HG03196 (cell line): Measurements from ENCODE around the gene NET1.
"Not testable (repeated sequence)": the region's sequence is repeated elsewhere in the genome, so short reads cannot be mapped to it uniquely, and the experiment has no call there.

ENCODE experiments used
- ATAC-seq: cut with Tn5 transposase; IDR thresholded peaks from one replicate; pipeline ENCODE4 v1.9.1; 2021; ENCODE audit not compliant: unreplicated experiment

Gene NET1

DNA sequence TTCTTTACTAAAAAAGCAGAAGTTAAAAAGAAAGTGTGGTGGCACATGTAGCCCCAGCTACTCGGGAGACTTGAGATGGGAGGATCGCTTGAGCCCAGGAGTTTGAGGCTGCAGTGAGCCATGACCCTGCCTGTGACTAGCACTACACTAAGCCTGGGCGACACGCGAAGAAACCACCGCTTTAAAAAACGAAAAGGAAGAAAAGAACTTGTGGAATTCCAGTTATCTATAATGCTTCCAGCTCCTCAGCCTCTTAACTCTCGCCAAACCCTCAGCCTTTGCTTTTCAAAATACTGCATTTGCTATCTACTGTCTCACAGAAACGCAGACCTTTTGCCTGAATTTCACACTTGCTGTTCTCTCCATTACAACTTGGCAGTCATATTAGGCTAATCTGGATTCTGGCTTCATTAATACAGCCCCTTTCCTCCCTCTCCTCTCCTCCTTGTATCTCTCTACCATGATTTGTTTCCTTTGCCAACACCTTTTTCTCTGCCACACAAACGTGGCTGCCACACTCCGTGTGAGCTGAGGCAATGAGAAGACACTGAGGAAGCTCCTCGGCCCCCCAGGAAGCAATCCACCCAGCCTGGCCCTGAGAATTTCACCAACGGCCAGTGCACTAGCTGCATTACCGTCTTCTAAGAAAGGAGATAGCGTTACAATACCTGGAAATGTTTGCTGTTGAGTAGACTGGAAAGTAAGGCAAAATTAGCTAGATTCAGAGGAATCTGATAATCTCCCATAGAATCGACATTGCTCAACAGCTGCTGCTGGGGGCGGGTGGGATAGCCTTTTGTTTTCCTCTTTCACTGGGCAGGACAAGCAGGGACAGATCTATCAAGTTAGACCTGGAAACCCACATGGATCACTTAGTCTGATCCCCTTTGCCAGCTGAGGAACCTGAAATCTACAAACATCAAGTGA, 49.8 kb downstream of the NET1 start:
- no peak for ATAC-seq

DNA sequence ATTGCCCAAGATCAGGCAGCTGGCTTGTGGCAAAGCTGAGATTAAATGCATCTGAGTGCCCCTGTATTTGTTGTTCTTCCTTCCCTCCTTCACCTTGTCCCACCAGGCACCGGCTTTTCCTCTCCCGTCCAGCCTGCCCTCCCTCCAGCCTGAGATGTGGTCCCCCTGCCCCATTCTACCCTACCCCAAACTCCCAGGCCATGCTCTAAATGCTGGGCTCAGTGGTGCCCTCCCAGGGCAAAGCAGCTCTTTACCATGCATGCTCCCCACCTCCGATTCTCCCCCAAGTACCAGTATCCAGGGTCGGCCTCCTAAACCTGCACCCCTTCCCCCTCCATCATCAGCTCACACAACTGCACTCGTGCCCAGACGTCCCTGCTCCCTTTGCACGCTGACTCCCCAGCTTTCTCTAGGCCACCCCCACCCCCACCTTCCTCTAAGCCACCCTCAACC, 50.5 kb downstream of the NET1 start:
- no peak for ATAC-seq

DNA sequence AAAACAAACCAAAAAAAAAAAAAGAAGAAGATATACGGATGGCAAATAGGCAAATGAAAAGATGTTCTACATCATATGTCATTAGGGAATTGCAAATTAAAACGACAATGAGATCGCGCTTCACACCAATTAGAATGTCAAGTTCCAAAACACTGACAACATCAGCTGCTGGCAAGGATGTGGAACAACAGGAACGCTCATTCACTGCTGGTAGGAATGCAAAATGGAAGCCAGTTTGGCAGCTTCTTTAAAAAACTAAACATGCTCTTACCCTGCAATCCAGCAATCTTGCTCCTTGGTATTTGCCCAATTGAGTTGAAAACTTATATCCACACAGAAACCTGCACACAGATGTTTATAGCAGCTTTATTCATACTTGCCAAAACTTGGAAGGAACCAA, 52.2 kb downstream of the NET1 start:
- no peak for ATAC-seq

DNA sequence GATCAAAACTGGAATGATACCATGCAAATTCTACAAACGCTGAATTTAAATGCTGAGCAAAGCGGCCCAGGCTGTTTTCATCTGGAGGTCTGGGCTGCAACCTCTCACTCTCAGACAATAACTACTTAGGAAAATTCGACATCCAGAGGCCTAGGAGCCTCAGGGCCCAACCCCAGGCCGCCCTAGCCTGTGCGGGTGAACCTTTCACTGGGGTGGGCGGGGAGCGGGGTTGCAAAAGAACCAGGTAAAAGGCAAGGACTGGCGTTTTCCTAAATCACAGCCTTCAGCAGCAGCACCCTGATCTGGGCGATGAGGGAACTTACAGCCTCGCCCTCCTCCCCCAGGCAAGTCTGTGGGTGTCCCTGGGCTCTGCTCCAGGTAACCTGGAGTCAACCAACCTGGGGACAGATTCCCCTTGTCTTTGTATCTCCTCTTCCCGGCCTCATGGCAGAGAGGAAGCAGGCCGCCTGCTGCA, 53.7 kb downstream of the NET1 start:
- ATAC-seq = no peak

DNA sequence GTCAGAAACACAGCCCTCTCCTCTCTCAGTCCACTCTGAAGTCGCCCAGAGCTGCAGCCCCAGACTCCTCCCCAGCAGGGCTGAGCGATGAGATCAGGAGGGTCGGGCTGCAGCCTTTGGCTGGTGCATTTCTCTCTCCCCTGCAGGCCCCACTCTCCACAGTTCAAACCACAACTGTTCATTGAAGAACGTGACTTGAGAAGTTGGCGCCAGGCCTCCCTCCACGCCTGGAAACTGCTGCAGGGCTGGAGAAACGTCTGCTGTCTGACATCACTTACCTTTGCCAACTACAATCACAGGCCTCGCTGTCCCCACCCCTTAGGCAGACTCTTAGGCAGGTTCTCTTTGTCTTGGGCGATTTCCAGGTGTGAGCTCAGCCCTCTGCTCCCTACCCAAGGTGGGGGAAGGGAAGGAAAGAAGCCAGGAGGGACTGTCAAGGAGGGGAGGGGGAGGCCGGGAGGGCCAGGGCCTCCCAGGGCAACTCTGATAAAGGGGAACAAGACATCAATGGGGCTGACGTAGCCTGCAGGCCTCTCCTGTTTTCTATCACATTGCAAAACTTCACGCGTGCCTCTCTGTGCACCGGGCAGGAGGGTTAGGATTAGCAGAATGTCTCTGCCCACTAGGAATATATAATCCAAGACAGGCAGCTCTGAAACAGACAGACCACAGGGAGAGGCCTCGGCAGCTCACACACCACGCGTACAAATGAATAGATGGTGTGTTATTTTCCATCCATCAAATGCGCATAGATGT, 54.3 kb downstream of the NET1 start:
- ATAC-seq = no peak

DNA sequence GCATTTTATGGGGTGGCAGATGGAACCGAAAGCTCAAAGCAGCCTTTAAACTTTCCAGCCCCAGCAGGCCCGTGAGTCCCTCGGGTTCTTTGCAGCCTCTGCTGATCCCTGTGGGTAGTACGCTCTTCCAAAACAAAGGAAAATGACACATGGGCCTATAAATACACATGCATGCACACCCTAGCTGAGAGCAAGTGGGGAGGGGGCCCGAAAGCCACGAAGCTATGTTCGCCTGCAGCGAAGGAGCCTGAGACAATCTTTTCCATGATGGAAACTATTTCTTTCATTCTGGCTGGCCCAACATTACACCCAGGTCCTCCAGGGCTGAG, 54.8 kb downstream of the NET1 start:
- no peak for ATAC-seq

DNA sequence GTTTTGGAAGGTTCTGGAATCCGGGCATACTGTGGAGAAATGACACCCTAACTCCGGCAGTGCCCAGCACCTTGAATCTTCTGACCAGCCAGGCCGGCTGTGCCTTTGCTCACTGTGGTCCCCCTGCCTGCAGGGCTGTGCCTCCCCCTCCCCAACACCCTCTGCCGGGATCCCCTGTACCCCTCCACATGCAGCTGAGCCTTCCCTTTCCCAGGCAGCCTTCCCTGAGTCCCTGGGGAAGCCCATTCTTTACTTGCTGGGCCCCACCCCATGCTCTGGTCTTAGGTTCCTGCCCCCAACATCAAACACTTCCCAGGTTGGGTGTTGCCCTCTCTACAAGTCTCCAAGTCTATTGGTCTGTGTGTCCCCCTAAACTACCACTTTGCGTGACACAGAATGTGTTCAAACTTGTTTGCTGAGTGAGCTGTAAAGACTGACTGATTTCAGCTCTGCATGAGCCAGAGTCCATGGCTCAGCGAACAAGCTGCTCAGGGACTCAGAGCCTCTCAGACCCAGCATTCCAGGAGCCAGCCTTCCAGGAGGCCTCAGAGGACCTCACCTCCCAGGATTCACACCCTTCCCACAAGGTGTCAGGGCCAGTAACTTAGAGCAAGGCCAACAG, 55.4 kb downstream of the NET1 start:
- no peak for ATAC-seq

DNA sequence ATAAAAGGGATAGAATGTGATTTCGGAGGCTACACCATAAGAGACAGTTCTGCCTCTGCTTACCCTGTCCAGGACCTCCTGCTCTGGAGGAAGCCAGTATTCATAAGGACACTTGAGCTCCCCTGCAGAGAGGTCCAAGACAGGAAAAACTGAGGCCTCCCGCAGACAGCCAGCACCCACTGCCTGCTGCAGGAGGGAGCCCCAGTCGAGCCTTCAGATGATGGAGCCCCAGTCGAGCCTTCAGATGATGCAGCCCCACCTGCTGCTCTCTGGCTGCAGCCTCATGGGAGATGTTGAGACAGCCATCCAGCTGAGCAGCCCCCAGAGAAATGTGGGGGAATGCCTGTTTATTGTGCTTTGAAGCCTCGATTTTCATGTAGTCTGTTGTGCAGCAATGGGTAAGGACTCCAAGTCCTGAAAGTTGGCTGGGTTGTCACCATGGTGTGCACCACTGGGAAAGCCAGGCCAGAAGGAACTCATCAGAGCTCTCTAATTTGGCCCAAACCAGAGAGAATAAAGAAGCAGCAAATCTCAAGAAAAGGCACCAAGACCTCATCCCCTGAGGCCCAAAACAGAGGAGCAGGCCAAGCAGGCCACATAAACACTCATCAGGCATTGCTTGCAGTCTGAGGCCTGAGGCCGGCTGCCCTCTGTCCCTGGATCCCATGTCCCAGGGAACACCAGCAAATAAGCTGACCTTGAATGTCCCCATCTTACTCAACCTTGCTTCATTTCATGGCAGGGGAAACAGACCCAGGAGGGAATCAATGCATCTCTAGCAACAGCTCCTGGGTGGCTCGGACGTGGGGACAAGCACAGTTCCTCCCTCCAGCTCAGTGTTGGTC, 56.1 kb downstream of the NET1 start:
- ATAC-seq = no peak

DNA sequence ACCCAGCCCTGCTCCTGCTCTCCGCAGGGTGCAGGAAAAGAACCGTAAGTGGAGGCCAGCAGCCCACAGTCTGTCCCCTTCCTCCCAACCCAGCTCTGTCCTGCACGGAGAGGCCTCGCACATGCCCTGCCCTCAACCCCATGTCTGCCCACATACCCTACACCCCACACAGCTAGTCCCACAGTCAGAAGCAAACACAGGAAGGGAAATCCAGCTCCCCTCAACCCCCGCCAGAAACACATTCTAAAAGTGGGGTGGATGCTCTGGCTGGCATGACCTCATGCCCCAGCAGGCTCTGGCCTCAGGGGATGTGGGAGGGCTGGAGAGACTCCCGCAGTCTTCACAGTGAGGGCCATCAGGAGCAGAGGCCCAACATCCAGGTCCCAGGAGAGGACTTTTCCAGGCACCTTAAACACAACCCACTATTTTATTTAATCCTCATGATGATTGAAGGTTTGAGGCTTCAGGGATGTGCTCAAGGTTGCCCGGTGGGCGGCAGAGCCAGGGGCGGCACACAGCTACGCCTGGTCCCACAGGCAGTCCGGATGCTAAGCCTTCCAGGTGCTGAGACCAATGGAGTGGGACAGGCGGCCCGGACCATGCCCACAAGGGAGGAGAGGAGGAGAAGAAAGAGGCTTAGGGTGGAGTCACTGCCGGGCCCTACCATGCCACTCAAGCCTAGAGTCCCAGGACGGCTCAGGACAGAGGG, 57.1 kb downstream of the NET1 start:
- ATAC-seq = no peak

DNA sequence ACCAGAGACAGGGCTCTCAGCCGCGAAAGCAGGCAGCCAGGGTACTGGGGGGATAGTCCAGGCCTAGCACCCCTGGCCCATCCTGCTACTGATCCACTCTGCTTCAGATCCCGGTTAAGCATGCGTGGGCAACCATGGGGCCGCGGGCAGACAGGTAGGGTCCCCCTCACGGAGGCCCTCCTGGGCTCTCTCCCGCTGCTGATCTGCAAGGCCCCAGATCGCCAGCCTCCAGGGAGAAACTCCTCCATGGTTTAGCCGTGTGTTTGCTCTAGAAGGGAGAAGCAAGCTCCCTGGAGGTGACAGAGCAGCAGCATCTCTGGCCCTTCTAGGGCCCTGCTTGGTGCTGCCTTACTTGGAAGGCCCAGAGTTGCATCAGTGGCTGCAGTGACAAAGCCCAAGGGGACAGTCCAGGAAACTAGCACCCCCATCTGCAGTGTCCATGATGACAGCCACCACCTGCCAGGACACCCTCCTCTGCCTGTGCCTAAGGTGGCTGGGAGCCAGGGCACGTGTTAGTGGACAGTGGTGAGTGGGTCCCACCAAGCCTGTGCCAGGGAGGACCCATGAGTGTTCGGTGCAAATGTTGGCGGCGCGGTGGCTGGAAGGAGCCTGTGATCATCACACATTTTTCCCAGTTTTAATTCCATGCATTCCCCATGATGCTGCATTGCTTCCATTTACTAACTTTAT, 57.9 kb downstream of the NET1 start:
- no peak for ATAC-seq

DNA sequence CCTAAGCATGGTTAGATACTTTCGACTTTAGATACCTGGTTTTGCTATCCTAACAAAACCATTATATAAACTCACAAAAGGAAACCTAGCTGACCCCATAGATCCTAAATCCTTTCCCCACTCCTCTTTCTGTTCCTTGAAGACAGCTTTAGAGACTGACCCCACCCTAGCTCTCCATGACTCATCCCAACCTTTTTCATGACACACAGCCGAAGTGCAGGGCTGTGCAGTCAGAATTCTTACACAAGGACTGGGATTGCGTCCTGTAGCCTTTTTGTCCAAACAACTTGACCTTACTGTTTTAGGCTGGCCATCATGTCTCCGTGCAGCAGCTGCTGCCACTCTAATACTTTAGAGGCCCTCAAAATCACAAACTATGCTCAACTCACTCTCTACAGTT, 62.3 kb downstream of the NET1 start:
- not testable (repeated sequence) for ATAC-seq

DNA sequence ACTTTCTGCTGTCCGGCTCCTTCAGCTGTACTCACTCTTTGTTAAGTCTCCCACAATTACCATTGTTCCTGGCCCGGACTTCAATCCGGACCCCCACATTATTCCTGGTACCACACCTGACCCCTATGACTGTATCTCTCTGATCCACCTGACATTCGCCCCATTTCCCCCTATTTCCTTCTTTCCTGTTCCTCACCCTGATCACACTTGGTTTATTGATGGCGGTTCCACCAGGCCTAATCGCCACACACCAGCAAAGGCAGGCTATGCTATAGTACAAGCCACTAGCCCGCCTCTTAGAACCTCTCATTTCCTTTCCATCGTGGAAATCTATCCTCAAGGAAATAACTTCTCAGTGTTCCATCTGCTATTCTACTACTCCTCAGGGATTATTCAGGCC, 62.7 kb downstream of the NET1 start:
- ATAC-seq = not testable (repeated sequence)

DNA sequence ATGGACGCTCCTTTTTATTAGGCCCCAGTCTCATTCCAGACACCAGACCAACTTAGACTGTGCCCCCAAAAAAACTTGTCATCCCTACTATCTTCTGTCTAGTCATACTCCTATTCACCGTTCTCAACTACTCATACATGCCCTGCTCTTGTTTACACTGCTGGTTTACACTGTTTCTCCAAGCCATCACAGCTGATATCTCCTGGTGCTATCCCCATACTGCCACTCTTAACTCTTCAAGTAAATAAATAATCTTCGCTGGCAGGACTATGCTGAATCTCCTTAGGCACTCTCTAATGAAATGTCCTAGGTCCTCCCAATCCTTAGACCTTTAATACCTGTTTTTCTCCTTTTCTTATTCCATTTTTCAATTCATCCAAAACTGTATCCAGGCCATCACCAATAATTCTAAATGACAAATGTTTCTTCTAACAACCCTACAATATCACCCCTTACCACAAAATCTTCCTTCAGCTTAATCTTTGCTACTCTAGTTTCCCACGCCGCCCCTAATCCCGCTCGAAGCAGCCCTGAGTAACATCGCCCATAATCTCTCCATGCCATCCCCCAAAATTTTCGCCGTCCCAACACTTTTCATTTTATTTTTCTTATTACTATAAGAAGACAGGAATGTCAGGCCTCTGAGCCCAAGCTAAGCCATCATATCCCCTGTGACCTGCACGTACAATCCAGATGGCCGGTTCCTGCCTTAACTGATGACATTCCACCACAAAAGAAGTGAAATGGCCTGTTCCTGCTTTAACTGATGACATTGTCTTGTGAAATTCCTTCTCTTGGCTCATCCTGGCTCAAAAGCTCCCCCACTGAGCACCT, 63.8 kb downstream of the NET1 start:
- ATAC-seq = not testable (repeated sequence)

DNA sequence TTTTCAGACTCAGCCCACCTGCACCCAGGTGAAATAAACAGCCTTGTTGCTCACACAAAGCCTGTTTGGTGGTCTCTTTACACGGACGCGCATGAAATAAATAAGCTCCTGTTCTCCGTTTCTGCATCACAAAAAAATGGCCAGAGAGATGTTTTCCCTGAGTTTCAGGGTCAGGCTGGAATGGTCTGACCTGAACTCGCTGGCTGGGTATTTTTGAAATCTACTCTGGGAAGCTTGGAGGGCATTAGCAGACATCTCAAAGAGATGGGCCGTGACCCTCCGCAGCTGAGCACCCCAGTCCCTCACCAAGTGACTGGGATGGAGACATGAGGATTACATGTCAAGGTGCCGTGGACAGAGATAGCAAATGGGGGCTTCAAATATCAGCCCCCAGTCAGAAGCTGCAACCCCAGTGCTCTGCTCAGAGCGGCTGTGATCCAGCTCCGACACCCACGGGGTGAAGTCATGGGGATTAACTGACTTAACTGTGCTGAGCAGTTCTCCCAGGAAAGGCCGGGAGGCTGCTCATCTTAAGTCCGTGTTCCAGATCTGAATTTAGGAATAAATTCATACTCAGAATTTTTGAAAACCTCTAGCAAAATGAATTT, 64.7 kb downstream of the NET1 start:
- no peak for ATAC-seq

DNA sequence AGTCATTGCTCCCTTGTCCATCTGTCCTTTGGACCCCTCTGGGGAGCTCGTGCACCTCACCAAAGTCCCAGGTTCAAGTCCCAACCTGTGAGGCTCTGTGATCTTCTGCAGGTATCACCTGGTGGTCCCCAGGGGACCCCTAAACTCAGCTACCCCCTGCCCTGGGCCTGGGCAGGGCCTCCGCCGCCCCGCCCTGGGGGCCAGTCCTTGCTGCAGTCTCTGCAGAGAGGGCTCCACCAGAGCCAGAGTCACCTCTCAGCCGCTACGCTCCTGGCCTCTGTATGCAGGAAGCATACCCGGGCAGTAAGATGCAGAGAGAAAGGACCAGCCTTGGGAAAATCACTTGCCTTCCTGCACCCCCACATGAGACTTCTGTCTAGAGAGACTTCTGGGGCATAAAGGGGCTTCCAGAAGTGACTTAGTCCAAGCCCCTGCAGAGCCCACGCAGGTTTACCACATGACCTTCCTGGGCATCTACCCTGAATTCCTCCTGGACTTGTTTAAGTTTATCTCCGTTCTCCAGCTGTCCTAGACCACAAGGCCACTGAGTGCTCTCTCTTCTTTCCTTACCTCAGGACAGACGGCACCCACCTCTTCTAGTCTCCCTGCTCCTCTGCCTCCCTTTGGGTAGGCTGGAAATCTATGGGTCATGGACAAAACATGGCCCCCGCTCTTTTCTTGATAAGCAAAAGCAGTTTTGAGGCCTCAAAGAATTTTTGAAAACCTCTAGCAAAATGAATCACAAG, 65.8 kb downstream of the NET1 start:
- no peak for ATAC-seq

DNA sequence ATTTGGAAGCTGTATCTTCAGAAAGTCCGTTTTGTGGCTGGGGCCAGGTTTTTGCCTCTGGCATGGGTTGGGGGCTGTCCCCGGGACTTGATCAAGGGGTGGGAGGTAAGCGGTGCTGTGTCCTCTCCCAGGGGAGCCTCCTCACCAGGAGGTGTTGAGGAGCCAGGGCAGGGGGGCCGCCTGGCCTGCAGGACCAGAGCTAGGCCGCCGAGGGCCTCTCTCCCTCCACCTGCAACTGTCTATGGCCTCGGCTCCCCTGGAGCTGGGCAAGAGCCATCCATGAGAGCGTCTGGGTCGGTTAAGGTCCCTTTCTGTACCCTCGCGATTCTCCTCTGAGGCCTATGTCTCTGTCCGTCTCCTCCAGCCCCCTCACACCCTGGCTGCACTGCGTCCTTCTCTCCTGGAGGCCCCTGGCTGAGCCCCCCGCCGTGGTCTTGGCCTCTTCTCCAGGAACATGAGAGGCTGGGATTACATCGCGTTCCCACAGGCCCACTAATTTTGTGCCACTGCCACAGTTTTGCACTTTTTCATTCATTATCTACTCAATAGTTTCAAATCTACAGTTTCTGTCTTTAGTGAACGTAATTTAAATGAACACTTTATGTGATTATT, 66.4 kb downstream of the NET1 start:
- no peak for ATAC-seq

DNA sequence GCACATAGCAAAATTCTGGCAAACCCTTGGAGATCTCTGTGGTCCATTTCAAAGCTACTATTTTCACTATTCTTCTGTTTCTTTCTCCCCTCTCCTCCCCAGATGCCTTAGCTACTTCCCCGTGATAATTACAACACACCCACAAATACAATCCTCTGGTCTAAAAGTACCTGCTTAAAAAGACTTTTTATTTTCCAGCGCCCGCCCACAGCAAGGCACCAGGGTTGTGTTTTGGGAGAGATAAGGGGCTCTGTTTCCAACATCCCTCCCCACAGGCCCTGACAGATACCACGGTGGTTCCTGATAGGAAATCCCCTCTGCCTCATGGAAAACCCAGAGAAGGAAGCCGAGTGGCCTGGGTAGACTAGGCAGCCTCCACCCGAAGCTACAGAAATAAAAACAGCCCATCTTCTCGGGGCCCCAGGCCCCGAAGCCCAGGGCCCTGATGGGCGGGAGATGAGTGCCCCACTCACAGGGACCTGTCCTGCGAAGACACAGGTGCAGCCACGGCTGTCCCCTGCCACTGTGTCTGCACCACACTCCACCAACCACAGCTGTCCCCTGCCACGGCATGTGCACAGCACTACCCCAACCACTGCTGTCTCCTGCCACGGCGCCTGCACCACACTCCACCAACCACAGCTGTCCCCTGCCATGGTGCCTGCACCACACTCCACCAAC, 67.3 kb downstream of the NET1 start:
- no peak for ATAC-seq
